Panc1 (cell line): ENCODE data around the gene DTYMK. TPM values are rescaled to one million over a fixed set of nuclear protein-coding genes. Genes with fewer than 3 reads are reported as not detected.

Source experiments
- ATAC-seq: fragments of 200-7000 bp; cut with Tn5 transposase; 2 replicates; pipeline ENCODE4 v1.9.1; 2020; ENCODE audit warnings: mild to moderate bottlenecking, moderate library complexity
- BruUV-seq: library from RNA; stranded (reverse); fragments of 400-500 nt; replicated peaks from 2 replicates; lab custom pipeline; 2021; lab: Mats Ljungman, UMichigan
- CTCF ChIA-PET: fragments of 300-600 bp; sonication (Branson Sonifier 250); formaldehyde crosslinking; loops from one replicate; lab custom pipeline; 2022; ENCODE audit warnings: antibody characterized with exemption; lab: Charles Lee
- POLR2A ChIA-PET: fragments of 300-600 bp; sonication (Branson Sonifier 250); formaldehyde crosslinking; loops from one replicate; lab custom pipeline; 2022; ENCODE audit warnings: antibody characterized with exemption; lab: Charles Lee
- DNase-seq: peaks from one replicate; pipeline ENCODE4 v3.0.0-alpha.2; 2010; ENCODE audit warnings: low read depth, low spot score
- H3K27ac ChIP-seq: 2 replicates; pipeline ENCODE4 v1.5.1; 2011; ENCODE audit warnings: mild to moderate bottlenecking, low read length, inconsistent platforms
- H3K27me3 ChIP-seq: fragments of 200-500 bp; sonication (Bioruptor generic); 2 replicates; pipeline ENCODE4 v1.6.0; 2014; ENCODE audit warnings: low read length, inconsistent platforms; ENCODE audit not compliant: control insufficient read depth, insufficient read depth
- H3K36me3 ChIP-seq: fragments of 200-500 bp; sonication (Bioruptor generic); 2 replicates; pipeline ENCODE4 v1.5.1; 2014; ENCODE audit warnings: inconsistent platforms, mild to moderate bottlenecking, low read length, moderate library complexity; ENCODE audit not compliant: control insufficient read depth, insufficient read depth
- H3K4me1 ChIP-seq: 2 replicates; pipeline ENCODE4 v1.5.1; 2011; ENCODE audit warnings: inconsistent platforms, mild to moderate bottlenecking, low read length, moderate library complexity; ENCODE audit not compliant: control insufficient read depth, insufficient read depth
- H3K4me3 ChIP-seq, 2 experiments: 2 replicates each; pipeline ENCODE4 v1.5.1; 2011 to 2012; ENCODE audit warnings: low read depth in 2 of 2, low read length in 2 of 2, mild to moderate bottlenecking in 2 of 2, inconsistent platforms in 1 of 2, moderate library complexity in 1 of 2
- H3K9me3 ChIP-seq: fragments of 200-500 bp; sonication (Bioruptor generic); 2 replicates; pipeline ENCODE4 v1.5.1; 2014; ENCODE audit warnings: low read depth, mild to moderate bottlenecking, inconsistent platforms, low read length, moderate library complexity; ENCODE audit not compliant: control insufficient read depth, insufficient read depth
- POLR2AphosphoS5 ChIP-seq: IDR thresholded peaks from 2 replicates; pipeline ENCODE4 v1.6.1; 2012; ENCODE audit warnings: mild to moderate bottlenecking, low read depth, low read length, moderate library complexity
- SIN3A ChIP-seq: IDR thresholded peaks from 2 replicates; pipeline ENCODE4 v1.6.1; 2012; ENCODE audit warnings: low read depth, mild to moderate bottlenecking, low read length, moderate library complexity, borderline replicate concordance; ENCODE audit not compliant: insufficient read depth
- TCF7L2 ChIP-seq: IDR thresholded peaks from 2 replicates; pipeline ENCODE4 v1.6.1; 2011; ENCODE audit warnings: mild to moderate bottlenecking, low read depth, low read length, inconsistent platforms
- in situ Hi-C: cut with HindIII; loops from 2 replicates; pipeline ENCODE4 v1.10.0; 2016; ENCODE audit warnings: low sequenced_read_pairs, low pct_unique_long_range_greater_than_20kb
- intact Hi-C: fragments of 100-400 bp; cut with micrococcal nuclease; formaldehyde crosslinking; loops from one replicate; pipeline ENCODE4 v1.10.0; 2022; ENCODE audit not compliant: unreplicated experiment
- total RNA-seq: library from RNA; stranded (reverse); gene quantifications from one replicate; pipeline ENCODE4 v1.2.1, GENCODE V29; 2021; ENCODE audit not compliant: unreplicated experiment
- TF ChIP-seq, protein P1 (sequence below): fragments of 450-650 bp; IDR thresholded peaks from 2 replicates; pipeline ENCODE4 v1.5.1; 2017; ENCODE audit warnings: mild to moderate bottlenecking
- TF ChIP-seq, protein P2 (sequence below), 2 experiments: IDR thresholded peaks; 2 replicates each; pipeline ENCODE4 v1.6.1; 2011 to 2012; ENCODE audit warnings: low read depth in 2 of 2, control low read depth in 1 of 2, low read length in 1 of 2, mild to moderate bottlenecking in 1 of 2, moderate library complexity in 1 of 2; ENCODE audit not compliant: insufficient read depth in 1 of 2

DTYMK gene
- total RNA-seq, 1 experiment from 2014 or later, result 122 TPM

DNA sequence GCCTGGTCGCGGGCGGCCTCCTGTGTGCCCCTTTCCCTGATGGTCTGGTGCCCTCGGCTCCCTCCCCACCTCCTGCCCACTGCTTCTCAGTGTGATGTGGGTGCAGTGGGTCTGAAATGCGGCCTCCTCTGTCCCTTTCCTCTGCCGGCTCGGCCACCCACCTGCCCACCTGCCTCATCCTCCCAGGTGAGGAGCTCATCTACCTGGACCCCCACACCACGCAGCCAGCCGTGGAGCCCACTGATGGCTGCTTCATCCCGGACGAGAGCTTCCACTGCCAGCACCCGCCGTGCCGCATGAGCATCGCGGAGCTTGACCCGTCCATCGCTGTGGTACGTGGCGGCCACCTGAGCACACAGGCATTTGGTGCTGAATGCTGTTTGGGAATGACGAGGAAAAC lies 18.3 kb downstream of the DTYMK start:
- Histone ChIP-seq H3K9me3 (no peaks in the 10 kb centered on the region), H3K27ac (no peak overlapping the region), H3K36me3 (no peaks in the 10 kb centered on the region), H3K4me1 (no peaks in the 10 kb centered on the region), H3K4me3 (no peak overlapping the region), H3K27me3 (no peaks in the 10 kb centered on the region)
- ATAC-seq, result no peak
- DNase-seq, result no peak
- no TSS peak for BruUV-seq
- TF ChIP-seq, protein P1, sequence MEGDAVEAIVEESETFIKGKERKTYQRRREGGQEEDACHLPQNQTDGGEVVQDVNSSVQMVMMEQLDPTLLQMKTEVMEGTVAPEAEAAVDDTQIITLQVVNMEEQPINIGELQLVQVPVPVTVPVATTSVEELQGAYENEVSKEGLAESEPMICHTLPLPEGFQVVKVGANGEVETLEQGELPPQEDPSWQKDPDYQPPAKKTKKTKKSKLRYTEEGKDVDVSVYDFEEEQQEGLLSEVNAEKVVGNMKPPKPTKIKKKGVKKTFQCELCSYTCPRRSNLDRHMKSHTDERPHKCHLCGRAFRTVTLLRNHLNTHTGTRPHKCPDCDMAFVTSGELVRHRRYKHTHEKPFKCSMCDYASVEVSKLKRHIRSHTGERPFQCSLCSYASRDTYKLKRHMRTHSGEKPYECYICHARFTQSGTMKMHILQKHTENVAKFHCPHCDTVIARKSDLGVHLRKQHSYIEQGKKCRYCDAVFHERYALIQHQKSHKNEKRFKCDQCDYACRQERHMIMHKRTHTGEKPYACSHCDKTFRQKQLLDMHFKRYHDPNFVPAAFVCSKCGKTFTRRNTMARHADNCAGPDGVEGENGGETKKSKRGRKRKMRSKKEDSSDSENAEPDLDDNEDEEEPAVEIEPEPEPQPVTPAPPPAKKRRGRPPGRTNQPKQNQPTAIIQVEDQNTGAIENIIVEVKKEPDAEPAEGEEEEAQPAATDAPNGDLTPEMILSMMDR, result no peak
- TF ChIP-seq, protein P2, sequence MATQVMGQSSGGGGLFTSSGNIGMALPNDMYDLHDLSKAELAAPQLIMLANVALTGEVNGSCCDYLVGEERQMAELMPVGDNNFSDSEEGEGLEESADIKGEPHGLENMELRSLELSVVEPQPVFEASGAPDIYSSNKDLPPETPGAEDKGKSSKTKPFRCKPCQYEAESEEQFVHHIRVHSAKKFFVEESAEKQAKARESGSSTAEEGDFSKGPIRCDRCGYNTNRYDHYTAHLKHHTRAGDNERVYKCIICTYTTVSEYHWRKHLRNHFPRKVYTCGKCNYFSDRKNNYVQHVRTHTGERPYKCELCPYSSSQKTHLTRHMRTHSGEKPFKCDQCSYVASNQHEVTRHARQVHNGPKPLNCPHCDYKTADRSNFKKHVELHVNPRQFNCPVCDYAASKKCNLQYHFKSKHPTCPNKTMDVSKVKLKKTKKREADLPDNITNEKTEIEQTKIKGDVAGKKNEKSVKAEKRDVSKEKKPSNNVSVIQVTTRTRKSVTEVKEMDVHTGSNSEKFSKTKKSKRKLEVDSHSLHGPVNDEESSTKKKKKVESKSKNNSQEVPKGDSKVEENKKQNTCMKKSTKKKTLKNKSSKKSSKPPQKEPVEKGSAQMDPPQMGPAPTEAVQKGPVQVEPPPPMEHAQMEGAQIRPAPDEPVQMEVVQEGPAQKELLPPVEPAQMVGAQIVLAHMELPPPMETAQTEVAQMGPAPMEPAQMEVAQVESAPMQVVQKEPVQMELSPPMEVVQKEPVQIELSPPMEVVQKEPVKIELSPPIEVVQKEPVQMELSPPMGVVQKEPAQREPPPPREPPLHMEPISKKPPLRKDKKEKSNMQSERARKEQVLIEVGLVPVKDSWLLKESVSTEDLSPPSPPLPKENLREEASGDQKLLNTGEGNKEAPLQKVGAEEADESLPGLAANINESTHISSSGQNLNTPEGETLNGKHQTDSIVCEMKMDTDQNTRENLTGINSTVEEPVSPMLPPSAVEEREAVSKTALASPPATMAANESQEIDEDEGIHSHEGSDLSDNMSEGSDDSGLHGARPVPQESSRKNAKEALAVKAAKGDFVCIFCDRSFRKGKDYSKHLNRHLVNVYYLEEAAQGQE (IDR thresholded peaks at IDR 0.05; ENCODE audit: insufficient read depth in 1 of 2, low read depth in 2 of 2, low read length in 1 of 2), result no peak
- TF ChIP-seq SIN3A (no peak), TCF7L2 (no peak), POLR2AphosphoS5 (no peak)
- in situ Hi-C loops (no loop called here), intact Hi-C loops (no loop called here)
- POLR2A ChIA-PET, result no interaction called here
- CTCF ChIA-PET, result no interaction called here

DNA sequence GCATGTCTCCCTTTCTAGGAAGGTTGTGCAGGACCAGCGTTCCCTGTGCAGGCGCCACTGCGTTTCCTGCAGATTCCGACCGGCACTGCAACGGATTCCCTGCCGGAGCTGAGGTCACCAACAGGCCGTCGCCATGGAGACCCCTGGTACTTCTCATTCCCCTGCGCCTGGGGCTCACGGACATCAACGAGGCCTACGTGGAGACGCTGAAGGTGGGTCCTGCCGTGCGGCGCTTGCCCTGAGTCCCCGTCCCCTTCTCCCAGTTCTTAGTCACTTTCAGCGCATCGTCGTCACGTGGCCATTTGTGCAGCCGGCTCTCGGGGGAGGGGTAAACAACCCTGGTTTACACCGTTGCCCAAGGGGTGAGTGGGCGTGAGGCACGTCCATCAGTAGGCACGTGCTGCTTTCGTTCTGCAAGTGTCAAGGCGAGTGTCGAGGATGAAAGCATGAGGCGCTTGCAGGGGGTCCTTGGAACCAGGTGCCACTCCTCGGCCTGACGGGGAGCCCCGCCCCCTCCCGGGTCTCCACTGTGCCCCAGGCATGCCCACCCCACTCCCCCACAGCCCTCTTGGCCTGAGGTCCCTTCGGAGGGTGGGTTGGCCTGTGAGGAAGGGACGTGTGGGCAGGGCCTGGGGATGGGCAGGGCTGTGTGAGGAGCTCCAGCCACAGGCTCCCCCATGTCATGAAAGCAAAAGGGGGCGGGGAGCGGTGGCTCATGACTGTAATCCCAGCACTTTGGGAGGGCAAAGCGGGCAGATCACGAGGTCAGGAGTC lies 19.8 kb downstream of the DTYMK start:
- no peak for TF ChIP-seq SIN3A
- TF ChIP-seq, protein P1, result no peak
- TF ChIP-seq, protein P2 (IDR thresholded peaks at IDR 0.05; ENCODE audit: insufficient read depth in 1 of 2, low read depth in 2 of 2, low read length in 1 of 2), result no peak
- no peak for TF ChIP-seq POLR2AphosphoS5
- no peak for TF ChIP-seq TCF7L2
- DNase-seq (no peak), ATAC-seq (no peak)
- H3K9me3 ChIP-seq, result no peaks in the 10 kb centered on the region
- H3K27ac ChIP-seq, result no peak overlapping the region
- POLR2A ChIA-PET, result no interaction called here
- CTCF ChIA-PET, result no interaction called here
- BruUV-seq, result no TSS peak
- no peaks in the 10 kb centered on the region for H3K4me1 ChIP-seq
- no peaks in the 10 kb centered on the region for H3K27me3 ChIP-seq
- intact Hi-C loops (no loop called here), in situ Hi-C loops (no loop called here)
- no peaks in the 10 kb centered on the region for H3K36me3 ChIP-seq
- H3K4me3 ChIP-seq, result no peak overlapping the region
